Measurements from ENCODE around the gene OR10G2. TPM values are rescaled to one million over a fixed set of nuclear protein-coding genes. Genes with fewer than 3 reads are reported as not detected.
"Not testable (repeated sequence)": the region's sequence is repeated elsewhere in the genome, so short reads cannot be mapped to it uniquely, and the experiment has no call there.

Gene OR10G2
- total and polyA plus RNA-seq, 4 experiments from 2014 or later: not detected

DNA sequence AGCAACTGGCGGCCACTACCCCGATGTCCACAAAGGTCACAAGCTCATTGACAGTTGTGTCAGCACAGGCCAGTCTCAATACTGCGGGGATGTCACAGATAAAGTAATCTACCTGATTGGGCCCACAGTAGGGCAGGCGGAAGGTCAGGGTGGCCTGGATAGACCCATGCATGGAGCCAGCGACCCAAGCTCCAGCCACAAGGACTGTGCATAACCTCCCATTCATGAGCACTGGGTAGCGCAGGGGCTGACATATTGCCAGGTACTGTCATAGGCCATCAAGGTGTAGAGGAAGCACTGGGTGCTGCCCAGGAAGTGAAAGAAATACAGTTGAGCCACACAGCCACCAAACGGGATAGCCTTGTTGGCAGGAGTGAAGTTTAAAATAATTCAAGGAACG is 32.6 kb downstream of the OR10G2 start:
- H3K27ac ChIP-seq (ENCODE audit: low read depth, low read length); H3K36me3 Mint-ChIP-seq; H3K36me3 ChIP-seq (ENCODE audit: insufficient read depth, low read length); DNase-seq; POLR2A ChIA-PET (ENCODE audit: partially characterized antibody); H3K4me1 Mint-ChIP-seq; H3K9me3 Mint-ChIP-seq; H3K27me3 ChIP-seq (ENCODE audit: insufficient read depth, low read length); H3K4me1 ChIP-seq (ENCODE audit: insufficient read depth, low read length); H3K27me3 Mint-ChIP-seq; CTCF ChIA-PET (ENCODE audit: partially characterized antibody); intact Hi-C loops (cut with micrococcal nuclease); H3K4me3 ChIP-seq (ENCODE audit: low read length in 2 of 2); H3K9me3 ChIP-seq (ENCODE audit: control insufficient read depth in 1 of 2, low read length in 2 of 2); H3K4me3 Mint-ChIP-seq: not testable (repeated sequence)
- peak overlapping the region in 1 of 7 donors; percentile 17 for H3K27ac Mint-ChIP-seq

DNA sequence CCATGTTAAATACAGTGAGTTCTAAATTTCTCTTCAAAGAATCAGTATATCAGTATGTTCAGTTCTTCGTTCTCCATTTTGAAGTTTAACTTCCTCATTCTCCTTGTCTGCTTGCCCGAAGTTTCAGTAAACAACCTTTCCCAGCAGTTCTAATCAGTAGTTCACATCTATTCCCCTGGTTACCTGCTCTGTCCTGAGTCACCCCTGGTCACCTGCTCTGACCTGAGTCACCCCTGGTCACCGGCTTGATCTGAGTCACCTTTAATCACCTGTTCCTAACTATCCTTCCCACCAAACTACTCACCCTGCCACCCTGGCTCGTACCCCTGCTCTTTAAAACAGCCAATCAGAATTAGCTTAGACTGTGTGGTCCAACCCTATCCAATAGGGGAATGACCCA is 45.4 kb downstream of the OR10G2 start:
- intact Hi-C loops (cut with micrococcal nuclease): no loop called here
- no peak for DNase-seq
- Histone ChIP-seq H3K27ac (ENCODE audit: low read depth, low read length) (no peak overlapping the region), H3K9me3 (ENCODE audit: control insufficient read depth in 1 of 2, low read length in 2 of 2) (peaks cover 0 to 11% of the 10 kb centered on the region in 2 donors), H3K4me3 (ENCODE audit: low read length in 2 of 2) (no peak overlapping the region), H3K27me3 (ENCODE audit: insufficient read depth, low read length) (no peaks in the 10 kb centered on the region), H3K4me1 (ENCODE audit: insufficient read depth, low read length) (no peaks in the 10 kb centered on the region), H3K36me3 (ENCODE audit: insufficient read depth, low read length) (no peaks in the 10 kb centered on the region)
- Mint-ChIP-seq H3K27me3 (peaks cover 11 to 23% of the 10 kb centered on the region in 2 donors), H3K27ac (peak overlapping the region in 1 of 7 donors; percentile 23), H3K36me3 (peaks cover 9 to 13% of the 10 kb centered on the region in 2 donors), H3K4me3 (no peak overlapping the region), H3K4me1 (no peaks in the 10 kb centered on the region), H3K9me3 (peaks cover 2 to 31% (median 24%) of the 10 kb centered on the region in 8 donors)
- CTCF ChIA-PET (ENCODE audit: partially characterized antibody): no interaction called here
- POLR2A ChIA-PET (ENCODE audit: partially characterized antibody): no interaction called here

Other genes with a start within 250 kb of the OR10G2 start
- 100 to 1,000 TPM; 131 to 132 TPM for gene CHD8, start 178.8 kb downstream of the OR10G2 start, total RNA-seq
- gene CHD8, start 178.8 kb downstream of the OR10G2 start, polyA plus RNA-seq: 10 to 100 TPM in 1 of 2 donors, 1 to 10 TPM in 1; 10.0 to 38.4 TPM
- 10 to 100 TPM; 29.3 to 30.4 TPM for gene RAB2B, start 158.0 kb downstream of the OR10G2 start, total RNA-seq
- 10 to 100 TPM in 1 of 2 donors, 1 to 10 TPM in 1; 8.3 to 14.9 TPM for gene RAB2B, start 158.0 kb downstream of the OR10G2 start, polyA plus RNA-seq
- gene TOX4, start 157.7 kb downstream of the OR10G2 start, total RNA-seq: 10 to 100 TPM; 83.6 to 86.0 TPM
- gene TOX4, start 157.7 kb downstream of the OR10G2 start, polyA plus RNA-seq: 10 to 100 TPM; 81.8 to 86.2 TPM
- gene METTL3, start 123.6 kb downstream of the OR10G2 start, total RNA-seq: 10 to 100 TPM; 93.4 to 98.9 TPM
- 10 to 100 TPM; 20.1 to 27.7 TPM for gene METTL3, start 123.6 kb downstream of the OR10G2 start, polyA plus RNA-seq
- 1 to 10 TPM; 6.5 to 6.6 TPM for gene SALL2, start 108.6 kb downstream of the OR10G2 start, total RNA-seq
- 1 to 10 TPM in 1 of 2 donors, under 1 TPM in 1; 0.42 to 2.7 TPM for gene SALL2, start 108.6 kb downstream of the OR10G2 start, polyA plus RNA-seq
- not detected for gene OR10G3, start 54.9 kb downstream of the OR10G2 start, total RNA-seq
- not detected for gene OR10G3, start 54.9 kb downstream of the OR10G2 start, polyA plus RNA-seq
- not detected for gene OR4E2, start 18.9 kb upstream of the OR10G2 start, total RNA-seq
- not detected for gene OR4E2, start 18.9 kb upstream of the OR10G2 start, polyA plus RNA-seq
- gene OR4E1, start 38.9 kb upstream of the OR10G2 start, total RNA-seq: not detected
- under 1 TPM in 1 of 2 donors, not detected in 1; 0.22 TPM for gene OR4E1, start 38.9 kb upstream of the OR10G2 start, polyA plus RNA-seq